Neural progenitor cell (in vitro differentiated cells): Measurements from ENCODE around the gene FES. TPM values are rescaled to one million over a fixed set of nuclear protein-coding genes. Genes with fewer than 3 reads are reported as not detected.

Experiments used
- DNase-seq: peaks from one replicate; pipeline ENCODE4 v3.0.0-alpha.2; 2016; ENCODE audit warnings: low spot score
- H2AFZ ChIP-seq: fragments of 200-600 bp; sonication (generic); replicated peaks from 2 replicates; pipeline ENCODE4 v1.6.1; 2016; ENCODE audit warnings: antibody characterized with exemption
- H3F3A ChIP-seq: fragments of 200-600 bp; sonication (generic); 2 replicates; pipeline ENCODE4 v1.6.1; 2016; ENCODE audit warnings: antibody characterized with exemption, low read depth
- H3K27ac ChIP-seq: fragments of 200-600 bp; sonication (generic); 2 replicates; pipeline ENCODE4 v1.5.1; 2016; ENCODE audit warnings: mild to moderate bottlenecking
- H3K27me3 ChIP-seq: fragments of 200-600 bp; sonication (generic); 2 replicates; pipeline ENCODE4 v1.6.1; 2016; ENCODE audit warnings: mild to moderate bottlenecking, moderate library complexity
- H3K36me3 ChIP-seq: fragments of 200-600 bp; sonication (generic); 2 replicates; pipeline ENCODE4 v1.5.1; 2016
- H3K4me1 ChIP-seq: fragments of 200-600 bp; sonication (generic); 2 replicates; pipeline ENCODE4 v1.6.1; 2016; ENCODE audit warnings: mixed run types
- H3K4me2 ChIP-seq: fragments of 200-600 bp; sonication (generic); 2 replicates; pipeline ENCODE4 v1.6.1; 2016
- H3K4me3 ChIP-seq: fragments of 200-600 bp; sonication (generic); 2 replicates; pipeline ENCODE4 v1.5.1; 2016
- H3K79me2 ChIP-seq: fragments of 200-600 bp; sonication (generic); 2 replicates; pipeline ENCODE4 v1.6.1; 2016; ENCODE audit warnings: low read depth
- H3K9ac ChIP-seq: fragments of 200-600 bp; sonication (generic); 2 replicates; pipeline ENCODE4 v1.6.1; 2016
- H3K9me3 ChIP-seq: fragments of 200-600 bp; sonication (generic); 2 replicates; pipeline ENCODE4 v1.5.1; 2016; ENCODE audit warnings: low read depth
- H4K20me1 ChIP-seq: fragments of 200-600 bp; sonication (generic); 2 replicates; pipeline ENCODE4 v1.6.1; 2016; ENCODE audit warnings: low read depth
- H3K27ac Mint-ChIP-seq: 3 replicates; pipeline ENCODE4 v1.8.0; 2021; ENCODE audit warnings: mixed read lengths
- H3K27me3 Mint-ChIP-seq: 2 replicates; pipeline ENCODE4 v1.8.0; 2022; ENCODE audit warnings: low read depth, mild to moderate bottlenecking, inconsistent platforms, moderate library complexity, mixed read lengths; ENCODE audit not compliant: insufficient read depth
- H3K36me3 Mint-ChIP-seq: 3 replicates; pipeline ENCODE4 v1.8.0; 2021; ENCODE audit warnings: mixed read lengths
- H3K4me1 Mint-ChIP-seq: 3 replicates; pipeline ENCODE4 v1.8.0; 2021; ENCODE audit warnings: mixed read lengths
- H3K4me3 Mint-ChIP-seq: 3 replicates; pipeline ENCODE4 v1.8.0; 2021; ENCODE audit warnings: mild to moderate bottlenecking, moderate library complexity, mixed read lengths
- H3K9me3 Mint-ChIP-seq: 3 replicates; pipeline ENCODE4 v1.8.0; 2020; ENCODE audit warnings: mixed read lengths
- EZH2 ChIP-seq: fragments of 200-600 bp; sonication (generic); IDR thresholded peaks from 2 replicates; pipeline ENCODE4 v1.6.1; 2017; ENCODE audit warnings: antibody characterized with exemption, mild to moderate bottlenecking, moderate library complexity
- EZH2phosphoT487 ChIP-seq: fragments of 200-600 bp; sonication (generic); IDR thresholded peaks from 2 replicates; pipeline ENCODE4 v1.6.1; 2017; ENCODE audit warnings: antibody characterized with exemption
- total RNA-seq: library from RNA; depleted of rRNA; stranded (reverse); fragments of >200 nt; gene quantifications from 2 replicates; pipeline ENCODE4 v1.2.3, GENCODE V29; 2015; ENCODE audit warnings: low replicate concordance
- TF ChIP-seq, protein P1 (sequence below): fragments of 200-600 bp; sonication (generic); IDR thresholded peaks from 2 replicates; pipeline ENCODE4 v1.5.1; 2017; ENCODE audit warnings: antibody characterized with exemption, mild to moderate bottlenecking

Gene FES
- total RNA-seq, 1 donor from 2014 or later, result 11.7 TPM

DNA sequence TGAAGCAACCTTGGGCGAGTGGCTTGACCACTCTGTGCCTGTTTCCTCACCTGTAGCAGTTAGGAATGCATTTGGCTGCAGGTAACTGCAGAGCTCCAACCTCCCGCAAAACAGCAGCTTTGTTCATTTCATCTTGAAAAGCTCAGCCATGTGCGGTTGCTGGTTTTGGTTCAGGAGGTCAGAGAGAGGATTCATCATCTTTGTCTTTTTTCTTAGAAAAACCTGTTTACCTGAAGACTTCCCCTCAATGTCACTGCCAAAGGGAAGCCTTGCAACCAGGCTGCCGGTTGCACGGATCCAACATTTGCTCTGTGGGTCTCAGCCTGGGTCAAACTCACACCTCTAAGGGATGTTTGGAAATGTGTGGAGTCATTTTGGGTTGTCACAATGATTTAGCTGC lies 32.4 kb upstream of the FES start:
- Mint-ChIP-seq H3K27ac (no peak overlapping the region), H3K27me3 (peaks cover 6% of the 10 kb centered on the region), H3K4me1 (no peaks in the 10 kb centered on the region), H3K36me3 (no peaks in the 10 kb centered on the region), H3K4me3 (no peak overlapping the region), H3K9me3 (no peaks in the 10 kb centered on the region)
- H3K27ac ChIP-seq, result no peak overlapping the region
- no peak for DNase-seq
- no peaks in the 10 kb centered on the region for H3K79me2 ChIP-seq
- no peaks in the 10 kb centered on the region for H3K9me3 ChIP-seq
- H3K27me3 ChIP-seq, result no peaks in the 10 kb centered on the region
- H3K4me3 ChIP-seq, result no peak overlapping the region
- H3F3A ChIP-seq, result no peaks in the 10 kb centered on the region
- H3K4me1 ChIP-seq, result no peaks in the 10 kb centered on the region
- TF ChIP-seq, protein P1, sequence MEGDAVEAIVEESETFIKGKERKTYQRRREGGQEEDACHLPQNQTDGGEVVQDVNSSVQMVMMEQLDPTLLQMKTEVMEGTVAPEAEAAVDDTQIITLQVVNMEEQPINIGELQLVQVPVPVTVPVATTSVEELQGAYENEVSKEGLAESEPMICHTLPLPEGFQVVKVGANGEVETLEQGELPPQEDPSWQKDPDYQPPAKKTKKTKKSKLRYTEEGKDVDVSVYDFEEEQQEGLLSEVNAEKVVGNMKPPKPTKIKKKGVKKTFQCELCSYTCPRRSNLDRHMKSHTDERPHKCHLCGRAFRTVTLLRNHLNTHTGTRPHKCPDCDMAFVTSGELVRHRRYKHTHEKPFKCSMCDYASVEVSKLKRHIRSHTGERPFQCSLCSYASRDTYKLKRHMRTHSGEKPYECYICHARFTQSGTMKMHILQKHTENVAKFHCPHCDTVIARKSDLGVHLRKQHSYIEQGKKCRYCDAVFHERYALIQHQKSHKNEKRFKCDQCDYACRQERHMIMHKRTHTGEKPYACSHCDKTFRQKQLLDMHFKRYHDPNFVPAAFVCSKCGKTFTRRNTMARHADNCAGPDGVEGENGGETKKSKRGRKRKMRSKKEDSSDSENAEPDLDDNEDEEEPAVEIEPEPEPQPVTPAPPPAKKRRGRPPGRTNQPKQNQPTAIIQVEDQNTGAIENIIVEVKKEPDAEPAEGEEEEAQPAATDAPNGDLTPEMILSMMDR, result no peak
- TF ChIP-seq EZH2phosphoT487 (no peak), EZH2 (no peak)
- H3K4me2 ChIP-seq, result no peak overlapping the region
- no peak overlapping the region for H2AFZ ChIP-seq
- H3K9ac ChIP-seq, result no peak overlapping the region
- no peaks in the 10 kb centered on the region for H4K20me1 ChIP-seq
- no peaks in the 10 kb centered on the region for H3K36me3 ChIP-seq

DNA sequence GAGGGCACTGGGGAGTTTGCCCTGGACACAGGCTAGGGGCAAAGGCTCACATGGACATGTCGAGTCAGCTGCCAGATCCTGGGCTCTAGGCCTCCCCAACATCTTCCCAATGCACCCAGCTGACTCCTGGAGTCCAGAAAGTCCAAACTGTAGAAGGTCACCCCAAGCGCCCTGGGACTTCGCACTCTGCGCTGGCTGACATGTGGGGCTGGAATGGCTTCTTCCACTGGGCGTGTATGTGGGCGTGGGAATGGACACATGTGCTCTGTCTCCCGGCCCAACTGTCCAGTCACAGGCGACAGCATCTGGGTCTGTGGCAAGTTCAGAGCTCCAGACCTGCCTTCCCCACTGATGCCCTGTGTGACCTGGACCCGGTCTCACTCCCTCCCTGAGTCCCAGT lies 29.2 kb upstream of the FES start:
- no peaks in the 10 kb centered on the region for H3K36me3 ChIP-seq
- no peak overlapping the region for H2AFZ ChIP-seq
- no peaks in the 10 kb centered on the region for H3K79me2 ChIP-seq
- H3K4me3 ChIP-seq, result no peak overlapping the region
- H3K27ac ChIP-seq, result no peak overlapping the region
- H3K27ac Mint-ChIP-seq, result no peak overlapping the region
- H3K4me1 ChIP-seq, result peaks cover 4% of the 10 kb centered on the region
- peaks cover 4% of the 10 kb centered on the region for H3K27me3 Mint-ChIP-seq
- no peaks in the 10 kb centered on the region for H3F3A ChIP-seq
- no peaks in the 10 kb centered on the region for H3K27me3 ChIP-seq
- H3K9me3 ChIP-seq, result no peaks in the 10 kb centered on the region
- H3K4me1 Mint-ChIP-seq, result peaks cover 3% of the 10 kb centered on the region
- no peak overlapping the region for H3K9ac ChIP-seq
- H3K9me3 Mint-ChIP-seq, result no peaks in the 10 kb centered on the region
- TF ChIP-seq EZH2phosphoT487 (no peak), EZH2 (no peak)
- TF ChIP-seq, protein P1, result no peak
- no peak overlapping the region for H3K4me2 ChIP-seq
- H3K4me3 Mint-ChIP-seq, result no peak overlapping the region
- no peaks in the 10 kb centered on the region for H3K36me3 Mint-ChIP-seq
- H4K20me1 ChIP-seq, result no peaks in the 10 kb centered on the region
- DNase-seq, result no peak

DNA sequence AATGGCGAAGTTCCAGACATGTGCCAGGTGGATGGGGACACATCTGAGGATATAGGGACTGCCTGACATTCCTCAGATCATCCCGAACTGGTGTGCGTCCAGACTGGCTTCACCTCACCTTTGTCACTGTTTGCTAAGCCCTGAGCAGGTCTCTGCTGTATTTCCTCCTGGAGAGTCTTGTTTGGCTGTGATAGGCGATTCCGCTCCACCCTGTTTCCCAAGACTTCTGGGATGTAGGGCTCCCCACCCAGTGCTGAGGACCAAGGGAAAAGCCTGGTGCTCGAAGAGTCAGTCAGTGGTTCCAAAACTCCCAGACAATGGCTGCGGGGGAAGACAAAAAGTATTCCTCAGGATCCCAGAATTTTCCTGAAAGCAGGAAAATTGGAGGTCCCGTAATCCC lies 27.0 kb upstream of the FES start:
- TF ChIP-seq EZH2, result no peak
- TF ChIP-seq, protein P1, result no peak
- TF ChIP-seq EZH2phosphoT487, result no peak
- Histone ChIP-seq H3K4me3 (no peak overlapping the region), H3K36me3 (no peaks in the 10 kb centered on the region), H3K4me1 (peaks cover 4% of the 10 kb centered on the region), H3K9me3 (no peaks in the 10 kb centered on the region), H3K9ac (no peak overlapping the region), H3F3A (no peaks in the 10 kb centered on the region), H3K4me2 (no peak overlapping the region), H3K27ac (no peak overlapping the region), H4K20me1 (no peaks in the 10 kb centered on the region), H2AFZ (no peak overlapping the region), H3K27me3 (no peaks in the 10 kb centered on the region), H3K79me2 (no peaks in the 10 kb centered on the region)
- no peaks in the 10 kb centered on the region for H3K36me3 Mint-ChIP-seq
- H3K27me3 Mint-ChIP-seq, result peaks cover 4% of the 10 kb centered on the region
- peaks cover 4% of the 10 kb centered on the region for H3K4me1 Mint-ChIP-seq
- no peak overlapping the region for H3K27ac Mint-ChIP-seq
- DNase-seq, result no peak
- H3K9me3 Mint-ChIP-seq, result no peaks in the 10 kb centered on the region
- no peak overlapping the region for H3K4me3 Mint-ChIP-seq
